ENCODE measurements around the gene ATP2B2.

The ATP2B2 gene

GRCh38 chr3:10483686-10484345 is 21.6 kb downstream of the ATP2B2 start:
- no peaks in the 10 kb centered on the region for H3K79me1 ChIP-seq (replicated peaks; ENCODE audit: low read length, poor library complexity, severe bottlenecking)
- no peak overlapping the region for H2AK5ac ChIP-seq (ENCODE audit: low read length, severe bottlenecking)
- peaks cover 15 to 65% of the 10 kb centered on the region in 2 experiments for H3K27me3 ChIP-seq (ENCODE audit: control insufficient read depth in 1 of 2, insufficient read depth in 1 of 2, low read length in 2 of 2)
- H3K14ac ChIP-seq (ENCODE audit: low read length in 2 of 2): no peak overlapping the region
- H3K18ac ChIP-seq (ENCODE audit: low read depth in 1 of 2, low read length in 2 of 2): no peak overlapping the region
- H2BK120ac ChIP-seq (ENCODE audit: low read depth, low read length): no peak overlapping the region
- no peak overlapping the region for H2AFZ ChIP-seq (ENCODE audit: low read depth, low read length)
- H3K36me3 ChIP-seq (ENCODE audit: control insufficient read depth in 1 of 2, insufficient read depth in 2 of 2, low read depth in 1 of 2, low read length in 2 of 2): no peaks in the 10 kb centered on the region
- H2BK5ac ChIP-seq (ENCODE audit: low read depth, low read length, poor library complexity, severe bottlenecking): no peak overlapping the region
- H3K27ac ChIP-seq (ENCODE audit: low read length, poor library complexity, severe bottlenecking): no peak overlapping the region
- H2BK15ac ChIP-seq (ENCODE audit: low read depth, poor library complexity, severe bottlenecking): no peak overlapping the region
- H3K9ac ChIP-seq (ENCODE audit: low read length): no peak overlapping the region
- peaks cover 5% of the 10 kb centered on the region for H3K9me3 ChIP-seq (ENCODE audit: control insufficient read depth, low read length)
- no peak overlapping the region for H2BK12ac ChIP-seq (ENCODE audit: low read length in 2 of 2)
- H3K4me3 ChIP-seq (ENCODE audit: insufficient read depth in 1 of 2, low read depth in 1 of 2, low read length in 2 of 2): no peak overlapping the region
- no peak overlapping the region for H4K91ac ChIP-seq (ENCODE audit: low read length)
- H3K23ac ChIP-seq (ENCODE audit: low read length in 2 of 2): no peak overlapping the region
- no peak for DNase-seq
- no peak overlapping the region for H4K8ac ChIP-seq (ENCODE audit: low read length)
- no peak overlapping the region for H3K4ac ChIP-seq (ENCODE audit: low read depth in 1 of 2, low read length in 2 of 2)
- 75% methylated on average over 13 of the region's 13 CpGs for WGBS
- no peaks in the 10 kb centered on the region for H3K4me1 ChIP-seq (ENCODE audit: control insufficient read depth, insufficient read depth, low read depth, low read length)
- H3K4me2 ChIP-seq (ENCODE audit: low read length, poor library complexity, severe bottlenecking): no peak overlapping the region

- Histone ChIP-seq H3K4me2 (ENCODE audit: low read length, poor library complexity, severe bottlenecking) (no peak overlapping the region), H3K4me1 (ENCODE audit: control insufficient read depth, insufficient read depth, low read depth, low read length) (no peaks in the 10 kb centered on the region), H4K8ac (ENCODE audit: low read length) (no peak overlapping the region), H2BK120ac (ENCODE audit: low read depth, low read length) (no peak overlapping the region), H3K9me3 (ENCODE audit: control insufficient read depth, low read length) (peaks cover 10% of the 10 kb centered on the region), H4K91ac (ENCODE audit: low read length) (no peak overlapping the region), H2AK5ac (ENCODE audit: low read length, severe bottlenecking) (no peak overlapping the region), H3K79me1 (replicated peaks; ENCODE audit: low read length, poor library complexity, severe bottlenecking) (no peaks in the 10 kb centered on the region), H2BK15ac (ENCODE audit: low read depth, poor library complexity, severe bottlenecking) (no peak overlapping the region), H3K18ac (ENCODE audit: low read depth in 1 of 2, low read length in 2 of 2) (no peak overlapping the region), H3K23ac (ENCODE audit: low read length in 2 of 2) (no peak overlapping the region), H3K4me3 (ENCODE audit: insufficient read depth in 1 of 2, low read depth in 1 of 2, low read length in 2 of 2) (no peak overlapping the region), H3K27ac (ENCODE audit: low read length, poor library complexity, severe bottlenecking) (no peak overlapping the region), H2BK12ac (ENCODE audit: low read length in 2 of 2) (no peak overlapping the region), H3K4ac (ENCODE audit: low read depth in 1 of 2, low read length in 2 of 2) (no peak overlapping the region), H3K27me3 (ENCODE audit: control insufficient read depth in 1 of 2, insufficient read depth in 1 of 2, low read length in 2 of 2) (peaks cover 16 to 67% of the 10 kb centered on the region in 2 experiments), H2BK5ac (ENCODE audit: low read depth, low read length, poor library complexity, severe bottlenecking) (no peak overlapping the region), H3K36me3 (ENCODE audit: control insufficient read depth in 1 of 2, insufficient read depth in 2 of 2, low read depth in 1 of 2, low read length in 2 of 2) (no peaks in the 10 kb centered on the region), H2AFZ (ENCODE audit: low read depth, low read length) (no peak overlapping the region), H3K9ac (ENCODE audit: low read length) (no peak overlapping the region), H3K14ac (ENCODE audit: low read length in 2 of 2) (no peak overlapping the region)
- 95% methylated on average over 4 of the region's 4 CpGs for WGBS
- DNase-seq: no peak
Observed at GRCh38 chr3:10483364-10483675, 22.1 kb downstream of the ATP2B2 start.

- Histone ChIP-seq H2BK120ac (ENCODE audit: low read depth, low read length) (no peak overlapping the region), H3K4ac (ENCODE audit: low read depth in 1 of 2, low read length in 2 of 2) (no peak overlapping the region), H3K23ac (ENCODE audit: low read length in 2 of 2) (no peak overlapping the region), H2BK12ac (ENCODE audit: low read length in 2 of 2) (no peak overlapping the region), H4K91ac (ENCODE audit: low read length) (no peak overlapping the region), H3K9me3 (ENCODE audit: control insufficient read depth, low read length) (peaks cover 10% of the 10 kb centered on the region), H2BK15ac (ENCODE audit: low read depth, poor library complexity, severe bottlenecking) (no peak overlapping the region), H3K27ac (ENCODE audit: low read length, poor library complexity, severe bottlenecking) (no peak overlapping the region), H3K9ac (ENCODE audit: low read length) (no peak overlapping the region), H3K4me3 (ENCODE audit: insufficient read depth in 1 of 2, low read depth in 1 of 2, low read length in 2 of 2) (no peak overlapping the region), H3K4me1 (ENCODE audit: control insufficient read depth, insufficient read depth, low read depth, low read length) (no peaks in the 10 kb centered on the region), H4K8ac (ENCODE audit: low read length) (no peak overlapping the region), H3K18ac (ENCODE audit: low read depth in 1 of 2, low read length in 2 of 2) (no peak overlapping the region), H3K36me3 (ENCODE audit: control insufficient read depth in 1 of 2, insufficient read depth in 2 of 2, low read depth in 1 of 2, low read length in 2 of 2) (no peaks in the 10 kb centered on the region), H3K27me3 (ENCODE audit: control insufficient read depth in 1 of 2, insufficient read depth in 1 of 2, low read length in 2 of 2) (peaks cover 17 to 69% of the 10 kb centered on the region in 2 experiments), H2BK5ac (ENCODE audit: low read depth, low read length, poor library complexity, severe bottlenecking) (no peak overlapping the region), H3K14ac (ENCODE audit: low read length in 2 of 2) (no peak overlapping the region), H2AK5ac (ENCODE audit: low read length, severe bottlenecking) (no peak overlapping the region), H2AFZ (ENCODE audit: low read depth, low read length) (no peak overlapping the region), H3K4me2 (ENCODE audit: low read length, poor library complexity, severe bottlenecking) (no peak overlapping the region), H3K79me1 (replicated peaks; ENCODE audit: low read length, poor library complexity, severe bottlenecking) (no peaks in the 10 kb centered on the region)
- no peak for DNase-seq
- 84% methylated on average over 13 of the region's 13 CpGs for WGBS
Observed at GRCh38 chr3:10482631-10483363, 22.6 kb downstream of the ATP2B2 start.

- no peak overlapping the region for H2BK15ac ChIP-seq (ENCODE audit: low read depth, poor library complexity, severe bottlenecking)
- no peak overlapping the region for H3K4me3 ChIP-seq (ENCODE audit: insufficient read depth in 1 of 2, low read depth in 1 of 2, low read length in 2 of 2)
- no peaks in the 10 kb centered on the region for H3K36me3 ChIP-seq (ENCODE audit: control insufficient read depth in 1 of 2, insufficient read depth in 2 of 2, low read depth in 1 of 2, low read length in 2 of 2)
- no peak overlapping the region for H3K18ac ChIP-seq (ENCODE audit: low read depth in 1 of 2, low read length in 2 of 2)
- H3K23ac ChIP-seq (ENCODE audit: low read length in 2 of 2): no peak overlapping the region
- H4K91ac ChIP-seq (ENCODE audit: low read length): no peak overlapping the region
- no peak for DNase-seq
- H2BK120ac ChIP-seq (ENCODE audit: low read depth, low read length): no peak overlapping the region
- no peaks in the 10 kb centered on the region for H3K79me1 ChIP-seq (replicated peaks; ENCODE audit: low read length, poor library complexity, severe bottlenecking)
- H3K4me1 ChIP-seq (ENCODE audit: control insufficient read depth, insufficient read depth, low read depth, low read length): no peaks in the 10 kb centered on the region
- no peak overlapping the region for H2BK5ac ChIP-seq (ENCODE audit: low read depth, low read length, poor library complexity, severe bottlenecking)
- H3K9ac ChIP-seq (ENCODE audit: low read length): no peak overlapping the region
- peaks cover 10% of the 10 kb centered on the region for H3K9me3 ChIP-seq (ENCODE audit: control insufficient read depth, low read length)
- H3K4me2 ChIP-seq (ENCODE audit: low read length, poor library complexity, severe bottlenecking): no peak overlapping the region
- H3K4ac ChIP-seq (ENCODE audit: low read depth in 1 of 2, low read length in 2 of 2): no peak overlapping the region
- WGBS: 86% methylated on average over 3 of the region's 4 CpGs
- H2BK12ac ChIP-seq (ENCODE audit: low read length in 2 of 2): no peak overlapping the region
- no peak overlapping the region for H3K27ac ChIP-seq (ENCODE audit: low read length, poor library complexity, severe bottlenecking)
- no peak overlapping the region for H2AFZ ChIP-seq (ENCODE audit: low read depth, low read length)
- peaks cover 17 to 57% of the 10 kb centered on the region in 2 experiments for H3K27me3 ChIP-seq (ENCODE audit: control insufficient read depth in 1 of 2, insufficient read depth in 1 of 2, low read length in 2 of 2)
- no peak overlapping the region for H3K14ac ChIP-seq (ENCODE audit: low read length in 2 of 2)
- H4K8ac ChIP-seq (ENCODE audit: low read length): no peak overlapping the region
- no peak overlapping the region for H2AK5ac ChIP-seq (ENCODE audit: low read length, severe bottlenecking)
Observed at GRCh38 chr3:10480871-10481378, 24.5 kb downstream of the ATP2B2 start.
